Brain microvascular endothelial cell (primary cell): ENCODE results near the gene RCAN2.

Experiments
- DNase-seq: peaks from one replicate; pipeline ENCODE4 v3.0.0-alpha.2; 2020
- H3K27ac ChIP-seq: fragments of 250-450 bp; sonication (Bioruptor Pico); 2 replicates; pipeline ENCODE4 v1.5.1; 2020; ENCODE audit warnings: mild to moderate bottlenecking, moderate library complexity
- H3K27me3 ChIP-seq: fragments of 250-450 bp; sonication (Bioruptor Pico); replicated peaks from 2 replicates; pipeline ENCODE4 v1.5.1; 2020; ENCODE audit warnings: mild to moderate bottlenecking
- H3K36me3 ChIP-seq: fragments of 250-450 bp; sonication (Bioruptor Pico); replicated peaks from 2 replicates; pipeline ENCODE4 v1.5.1; 2020; ENCODE audit warnings: mild to moderate bottlenecking
- H3K4me3 ChIP-seq: 2 replicates; pipeline ENCODE4 v1.5.1; 2011; ENCODE audit warnings: low read depth, mild to moderate bottlenecking, control low read depth, low read length, moderate library complexity
- CTCF ChIP-seq: IDR thresholded peaks from 2 replicates; pipeline ENCODE4 v1.5.1; 2011; ENCODE audit warnings: low read depth, mild to moderate bottlenecking, moderate library complexity, low read length, control low read depth, inconsistent platforms; ENCODE audit errors: missing control alignments
- in situ Hi-C: cut with HindIII; loops from 2 replicates; pipeline ENCODE4 v1.10.0; 2017; ENCODE audit warnings: low sequenced_read_pairs, low pct_ligation_motif_present

Gene RCAN2

DNA sequence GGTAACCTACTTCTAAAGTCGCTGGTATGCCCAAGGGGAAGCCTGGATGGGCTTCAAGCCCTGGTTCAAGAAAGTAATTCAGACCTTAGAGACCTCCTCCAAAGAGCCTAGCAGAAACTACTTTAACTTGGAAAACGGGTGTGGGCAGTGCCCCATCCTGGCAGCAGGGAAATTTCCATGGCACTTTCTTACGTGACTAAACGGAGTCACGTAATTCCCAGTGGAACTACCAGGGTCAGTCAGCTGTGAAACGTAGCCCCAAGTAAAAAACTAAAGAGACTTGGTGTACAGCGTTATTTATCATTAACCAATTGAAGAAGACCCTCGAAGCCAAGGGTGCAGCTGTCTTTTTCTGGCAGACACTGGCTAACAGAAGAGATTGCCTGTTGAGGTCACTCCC lies 114.0 kb downstream of the RCAN2 start:
- in situ Hi-C loops, result no loop called here
- no peaks in the 10 kb centered on the region for H3K27me3 ChIP-seq
- no peak for TF ChIP-seq CTCF
- no peak overlapping the region for H3K4me3 ChIP-seq
- DNase-seq, result no peak
- H3K36me3 ChIP-seq, result no peaks in the 10 kb centered on the region
- no peak overlapping the region for H3K27ac ChIP-seq

DNA sequence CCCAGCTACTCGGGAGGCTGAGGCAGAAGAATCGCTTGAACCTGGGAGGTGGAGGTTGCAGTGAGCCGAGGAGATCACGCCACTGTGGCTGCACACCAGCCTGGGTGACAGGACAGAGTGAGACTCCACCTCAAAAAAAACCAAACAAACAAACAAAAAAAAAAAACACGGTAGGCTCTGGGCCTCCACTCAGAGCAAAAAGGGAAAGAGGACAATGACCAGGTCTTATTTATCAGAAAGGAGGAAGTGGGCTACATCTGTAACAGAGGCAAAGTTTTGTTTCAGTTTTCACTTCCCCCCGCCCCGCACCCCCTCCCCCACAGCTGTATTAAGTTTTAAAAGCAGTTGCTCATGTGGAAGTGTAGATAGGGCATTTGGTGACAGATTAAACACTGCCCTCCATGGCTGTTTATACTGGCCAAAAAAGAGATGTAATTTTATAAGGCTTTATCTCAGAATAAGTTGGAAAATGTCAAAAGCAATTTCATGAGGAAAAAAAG lies 114.6 kb downstream of the RCAN2 start:
- DNase-seq, result no peak
- Histone ChIP-seq H3K4me3 (no peak overlapping the region), H3K27me3 (no peaks in the 10 kb centered on the region), H3K27ac (no peak overlapping the region), H3K36me3 (no peaks in the 10 kb centered on the region)
- in situ Hi-C loops, result no loop called here
- no peak for TF ChIP-seq CTCF

DNA sequence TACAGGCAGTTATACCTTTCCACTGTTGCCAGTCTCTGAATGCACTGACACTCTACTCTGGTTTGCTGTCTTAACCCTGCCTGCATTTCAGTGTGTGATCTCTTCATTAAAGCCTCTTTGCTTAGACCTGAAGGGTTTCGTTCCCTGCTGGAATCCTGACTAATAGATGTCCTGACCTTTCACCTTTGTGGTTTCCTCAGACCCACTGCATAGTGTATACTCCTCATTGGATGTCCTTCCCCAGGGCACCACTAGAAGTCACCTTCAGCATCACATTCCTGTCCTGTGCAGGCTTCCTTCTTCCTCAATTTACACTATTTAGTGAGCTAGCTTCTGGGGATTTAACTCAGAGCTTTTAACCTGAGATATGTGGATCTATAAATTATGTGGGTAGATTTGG lies 120.6 kb downstream of the RCAN2 start:
- peak; percentile 1 for DNase-seq
- Histone ChIP-seq H3K36me3 (no peaks in the 10 kb centered on the region), H3K27ac (no peak overlapping the region), H3K4me3 (no peak overlapping the region), H3K27me3 (no peaks in the 10 kb centered on the region)
- TF ChIP-seq CTCF, result no peak
- in situ Hi-C loops, result no loop called here

DNA sequence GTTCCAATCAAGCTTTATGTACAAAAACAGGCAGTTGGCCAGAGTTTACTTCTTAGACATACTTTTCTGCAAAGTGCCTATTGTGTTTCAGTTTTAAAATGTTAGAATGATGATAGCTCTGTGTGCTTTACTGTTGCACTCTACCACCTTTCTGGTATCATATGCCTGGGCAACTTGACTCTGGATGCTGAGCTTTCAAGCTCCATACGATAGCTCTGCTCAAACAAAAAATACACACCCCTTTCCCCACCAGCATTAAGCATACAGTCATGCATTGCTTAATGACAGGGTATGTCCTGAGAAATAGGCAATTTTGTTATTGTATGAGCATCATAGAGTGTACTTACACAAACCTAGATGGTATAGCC lies 123.1 kb downstream of the RCAN2 start:
- no peak for DNase-seq
- no peaks in the 10 kb centered on the region for H3K27me3 ChIP-seq
- H3K27ac ChIP-seq, result no peak overlapping the region
- no peak overlapping the region for H3K4me3 ChIP-seq
- no peaks in the 10 kb centered on the region for H3K36me3 ChIP-seq
- no peak for TF ChIP-seq CTCF
- in situ Hi-C loops, result no loop called here

DNA sequence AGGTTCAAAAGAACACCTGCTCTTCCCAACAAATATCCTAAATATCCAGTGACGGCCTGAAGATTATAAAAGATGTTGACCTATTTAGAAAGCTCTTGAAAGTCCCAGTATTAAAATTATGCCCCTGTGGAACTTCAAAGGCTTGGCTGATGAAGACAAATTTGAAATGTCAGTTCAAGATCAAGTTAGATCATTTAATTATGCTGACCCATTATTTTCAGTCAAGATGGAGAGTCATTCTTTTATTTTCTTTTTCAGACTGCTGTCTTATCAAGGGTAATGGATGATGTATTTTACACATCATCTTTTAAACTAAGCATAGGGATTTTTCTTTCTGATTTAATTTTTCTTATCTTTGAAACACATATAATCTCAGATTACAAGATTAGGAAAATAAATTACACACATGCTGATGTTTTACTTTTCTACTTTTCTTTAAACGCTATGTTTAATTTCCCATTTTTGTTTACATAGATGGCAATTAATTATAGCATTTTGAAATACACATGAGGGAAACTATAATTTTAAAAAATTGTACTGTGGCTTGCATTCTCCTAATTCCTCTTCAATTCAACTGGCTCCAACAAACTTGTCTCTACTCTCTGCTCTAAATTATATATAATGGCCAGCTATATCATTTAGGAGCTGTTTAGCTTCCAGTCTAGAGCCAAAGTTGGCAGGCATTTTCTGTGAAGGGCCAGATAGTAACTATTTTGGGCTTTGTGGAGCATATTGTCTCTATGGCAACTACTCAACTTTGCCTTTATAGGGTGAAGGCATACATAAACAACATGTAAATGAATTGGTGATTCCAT lies 123.7 kb downstream of the RCAN2 start:
- no peak overlapping the region for H3K4me3 ChIP-seq
- H3K27ac ChIP-seq, result no peak overlapping the region
- H3K36me3 ChIP-seq, result no peaks in the 10 kb centered on the region
- DNase-seq, result no peak
- no peak for TF ChIP-seq CTCF
- in situ Hi-C loops, result no loop called here
- H3K27me3 ChIP-seq, result no peaks in the 10 kb centered on the region
